Measurements from ENCODE around the gene CHD3. TPM values are rescaled to one million over a fixed set of nuclear protein-coding genes. Genes with fewer than 3 reads are reported as not detected.

Gene CHD3
- total and polyA plus RNA-seq, 8 donors, result 35.9 to 143 (median 45.3) TPM

GRCh38 chr17:7916385-7916682 is 27.7 kb downstream of the CHD3 start:
- H3K4me1 ChIP-seq, result peaks cover 0 to 15% (median 6%) of the 10 kb centered on the region in 3 donors
- TF ChIP-seq CTCF (IDR thresholded peaks at IDR 0.05), result no peak
- no peaks in the 10 kb centered on the region for H3K9me3 ChIP-seq
- 48 to 52% methylated on average over 15 of the region's 15 CpGs for WGBS, 2 donors
- H3K36me3 ChIP-seq, result peaks cover 0 to 5% (median 0%) of the 10 kb centered on the region in 3 donors
- FAIRE-seq, result no peak
- H3K4me3 ChIP-seq, result peak overlapping the region; percentile 26 to 59 (median 48)
- no peak for DNase-seq
- H3K27ac ChIP-seq, result peak overlapping the region; percentile 74 to 93 (median 81)
- intact Hi-C loops (cut with DNase I), result no loop called here
- H3K27me3 ChIP-seq, result no peaks in the 10 kb centered on the region
- no peak for ATAC-seq

- no peak for DNase-seq
- Histone ChIP-seq H3K4me1 (peaks cover 0 to 15% (median 6%) of the 10 kb centered on the region in 3 donors), H3K36me3 (peaks cover 0 to under 1% (median 0%) of the 10 kb centered on the region in 3 donors), H3K4me3 (no peak overlapping the region), H3K27ac (peak overlapping the region in 1 of 4 donors; percentile 79), H3K27me3 (no peaks in the 10 kb centered on the region), H3K9me3 (no peaks in the 10 kb centered on the region)
- WGBS, 2 donors, result 89 to 92% methylated on average over 2 of the region's 2 CpGs
- no peak for ATAC-seq
- no peak for TF ChIP-seq CTCF (IDR thresholded peaks at IDR 0.05)
- intact Hi-C loops (cut with DNase I), result no loop called here
- no peak for FAIRE-seq
Measured at GRCh38 chr17:7916808-7917207, 28.2 kb downstream of the CHD3 start.

GRCh38 chr17:7922269-7922844 is 33.8 kb downstream of the CHD3 start:
- FAIRE-seq (no peak), ATAC-seq (peak in 3 of 4 donors; percentile 5 to 29 (median 10)), DNase-seq (no peak)
- intact Hi-C loops (cut with DNase I), result no loop called here
- Histone ChIP-seq H3K9me3 (no peaks in the 10 kb centered on the region), H3K36me3 (no peaks in the 10 kb centered on the region), H3K4me1 (peaks cover 0 to 8% (median 5%) of the 10 kb centered on the region in 3 donors), H3K4me3 (peak overlapping the region; percentile 26 to 48 (median 38)), H3K27ac (peak overlapping the region; percentile 22 to 61 (median 36)), H3K27me3 (no peaks in the 10 kb centered on the region)
- 26 to 32% methylated on average over 16 of the region's 16 CpGs for WGBS, 2 donors
- TF ChIP-seq CTCF (IDR thresholded peaks at IDR 0.05), result no peak

- no peak for TF ChIP-seq CTCF (IDR thresholded peaks at IDR 0.05)
- H3K4me1 ChIP-seq, result peaks cover 0 to 8% (median 5%) of the 10 kb centered on the region in 3 donors
- H3K4me3 ChIP-seq, result peak overlapping the region; percentile 26 to 48 (median 38)
- no peaks in the 10 kb centered on the region for H3K36me3 ChIP-seq
- peak overlapping the region; percentile 22 to 61 (median 36) for H3K27ac ChIP-seq
- H3K9me3 ChIP-seq, result no peaks in the 10 kb centered on the region
- FAIRE-seq, result no peak
- intact Hi-C loops (cut with DNase I), result no loop called here
- ATAC-seq, result peak; percentile 95 to 99 (median 98)
- 19 to 20% methylated on average over 45 of the region's 45 CpGs for WGBS, 2 donors
- H3K27me3 ChIP-seq, result no peaks in the 10 kb centered on the region
- peak; percentile 81 to 94 (median 86) for DNase-seq
Measured at GRCh38 chr17:7922845-7923628, 34.4 kb downstream of the CHD3 start.

GRCh38 chr17:7927596-7927995 is 39.0 kb downstream of the CHD3 start:
- Histone ChIP-seq H3K27ac (no peak overlapping the region), H3K27me3 (no peaks in the 10 kb centered on the region), H3K4me1 (peaks cover 0 to 7% (median 1%) of the 10 kb centered on the region in 3 donors), H3K9me3 (no peaks in the 10 kb centered on the region), H3K36me3 (no peaks in the 10 kb centered on the region), H3K4me3 (no peak overlapping the region)
- FAIRE-seq (no peak), ATAC-seq (no peak), DNase-seq (no peak)
- TF ChIP-seq CTCF (IDR thresholded peaks at IDR 0.05), result no peak
- 76 to 77% methylated on average over 3 of the region's 3 CpGs for WGBS, 2 donors
- intact Hi-C loops (cut with DNase I), result no loop called here

All from pancreas (tissue), 10 donors.